ENCODE measurements around the gene TMEM101. TPM values are rescaled to one million over a fixed set of nuclear protein-coding genes. Genes with fewer than 3 reads are reported as not detected.
"Not testable (repeated sequence)": the region's sequence is repeated elsewhere in the genome, so short reads cannot be mapped to it uniquely, and the experiment has no call there.

Gene TMEM101
- total RNA-seq, 1 donor from 2014 or later: 20.7 TPM

DNA sequence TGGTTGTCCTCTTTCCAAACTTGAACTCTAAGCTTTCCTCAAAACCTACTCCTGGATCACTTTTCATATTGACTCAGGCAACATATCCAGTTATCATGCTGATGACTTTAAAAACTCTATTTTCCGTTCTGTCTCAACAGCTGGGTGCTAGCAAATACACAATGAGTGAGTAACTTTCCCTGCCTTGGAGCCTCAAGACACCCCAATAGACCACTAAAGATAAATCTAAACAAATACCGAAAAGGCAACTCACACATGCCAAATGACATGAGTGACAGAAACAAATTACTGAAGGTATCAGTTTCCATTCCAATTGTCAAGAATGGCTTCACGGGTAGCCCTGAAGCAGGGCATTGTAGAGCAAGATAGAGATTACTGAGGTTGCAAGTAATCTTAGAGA is 15.7 kb upstream of the TMEM101 start:
- DNase-seq (no peak), ATAC-seq (no peak)
- intact Hi-C loops (cut with micrococcal nuclease): no loop called here

DNA sequence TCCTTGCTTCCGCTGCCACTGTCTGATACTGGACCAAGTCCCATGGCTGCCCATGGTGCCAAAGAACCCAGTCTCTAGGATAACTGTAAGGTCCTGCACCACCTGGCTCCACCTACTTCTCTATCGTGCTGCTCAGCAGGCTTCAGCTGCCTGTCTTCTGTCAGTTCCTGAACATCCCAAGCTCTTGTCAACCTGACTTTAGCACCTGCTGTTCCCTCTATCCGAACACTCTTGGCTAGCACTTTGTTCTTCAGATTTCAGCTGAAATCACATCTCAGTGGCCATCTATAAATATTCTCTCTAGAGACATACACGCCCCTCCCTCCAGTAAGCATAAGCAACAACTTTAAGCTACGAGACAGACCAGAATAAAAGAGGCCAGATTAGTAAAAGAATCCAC is 15.0 kb upstream of the TMEM101 start:
- DNase-seq: no peak
- intact Hi-C loops (cut with micrococcal nuclease): no loop called here
- ATAC-seq: no peak

DNA sequence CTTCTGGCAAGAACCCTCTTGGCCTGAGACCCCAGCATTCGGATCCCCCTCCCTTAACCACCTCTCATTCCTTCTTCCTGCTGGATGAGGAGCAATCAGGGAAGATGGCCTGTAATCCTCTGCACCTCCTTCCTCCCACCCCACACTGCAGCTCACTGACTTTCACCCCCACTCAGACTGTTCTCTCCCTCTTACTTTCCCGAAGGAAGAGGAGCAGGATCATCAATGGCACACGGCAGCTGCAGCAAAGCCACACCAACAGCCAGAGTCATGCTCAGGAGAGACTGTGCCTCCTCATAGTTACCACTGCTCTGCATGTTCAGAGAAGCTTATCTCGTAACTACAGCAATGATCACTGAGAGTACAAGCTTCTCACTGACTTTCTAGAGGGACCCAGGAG is 10.1 kb upstream of the TMEM101 start:
- intact Hi-C loops (cut with micrococcal nuclease): no loop called here
- DNase-seq (no peak), ATAC-seq (no peak)

DNA sequence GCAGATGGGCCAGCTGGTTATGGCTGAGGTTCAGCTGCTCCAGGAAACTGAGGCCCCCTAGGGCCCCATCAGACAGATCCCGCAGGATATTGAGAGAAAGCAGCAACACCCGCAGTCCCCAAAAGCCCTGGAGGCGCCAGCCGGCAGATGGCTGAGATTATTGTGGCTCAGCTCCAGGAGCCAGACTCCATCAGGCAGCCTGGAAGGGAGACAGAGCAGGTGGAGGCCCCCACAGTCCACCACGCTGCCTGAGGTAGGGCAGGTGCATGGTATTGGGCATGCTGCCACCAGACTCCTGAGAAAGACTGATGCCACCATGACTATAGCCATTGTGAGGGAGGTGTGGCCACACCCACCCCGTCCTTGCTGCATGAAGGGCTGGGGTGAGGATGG is 9.5 kb upstream of the TMEM101 start:
- DNase-seq: no peak
- intact Hi-C loops (cut with micrococcal nuclease): no loop called here
- peak; percentile 20 for ATAC-seq

DNA sequence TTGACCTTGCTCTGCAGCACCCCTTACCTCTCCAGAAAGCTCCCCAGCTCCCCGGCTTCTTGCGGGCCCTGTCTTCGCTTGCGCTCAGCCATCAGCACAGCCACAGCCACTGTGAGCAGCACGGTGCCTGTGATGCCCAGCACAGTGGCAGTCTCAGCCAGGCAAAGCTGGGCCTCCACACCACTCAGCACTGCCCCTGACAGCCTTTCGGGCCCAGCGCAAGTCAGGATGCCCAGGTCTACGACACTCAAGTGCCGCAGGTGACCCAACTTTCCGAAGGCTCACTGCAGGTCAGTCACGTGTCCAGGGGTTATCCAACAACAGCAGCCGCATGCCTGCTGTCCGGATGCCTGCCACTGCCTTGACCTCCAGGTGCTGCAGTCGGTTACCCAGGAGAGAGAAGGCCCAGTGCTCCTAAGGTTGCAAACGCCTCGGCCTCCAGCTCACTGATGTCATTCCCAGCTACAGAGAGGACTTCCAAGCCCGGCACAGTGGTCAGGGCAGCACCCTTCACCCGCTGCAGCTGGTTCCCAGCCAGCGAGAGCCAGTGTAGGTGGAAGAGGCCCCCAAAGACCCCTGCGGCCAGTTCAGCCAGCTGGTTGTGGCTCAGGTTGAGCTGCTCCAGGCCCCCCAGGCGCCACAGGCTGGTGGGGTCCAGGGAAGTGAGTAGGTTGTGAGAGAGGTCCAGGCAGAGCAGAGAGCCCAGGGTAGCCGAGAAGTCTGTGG is 8.9 kb upstream of the TMEM101 start:
- DNase-seq (no peak), ATAC-seq (peak; percentile 20)
- intact Hi-C loops (cut with micrococcal nuclease): no loop called here

DNA sequence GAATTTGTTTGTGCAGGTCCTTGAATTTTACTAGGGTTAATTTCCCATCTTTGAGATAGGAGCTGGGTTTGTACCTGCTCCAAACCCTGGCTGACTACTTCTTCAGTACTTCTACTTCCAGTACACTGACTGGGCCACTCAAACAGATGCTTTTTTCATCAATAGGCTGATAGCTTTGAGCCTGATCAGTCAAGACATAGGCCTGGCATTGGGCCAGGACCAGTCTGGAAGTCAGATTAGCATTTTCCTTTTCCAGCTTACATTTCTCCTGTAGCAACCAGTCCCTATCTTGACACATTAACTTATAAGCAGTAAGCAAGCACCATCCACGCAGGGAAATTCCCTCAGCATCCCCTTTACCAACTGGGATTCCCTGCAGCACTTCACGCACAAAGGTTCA is 7.5 kb upstream of the TMEM101 start:
- DNase-seq: no peak
- intact Hi-C loops (cut with micrococcal nuclease): no loop called here
- no peak for ATAC-seq

DNA sequence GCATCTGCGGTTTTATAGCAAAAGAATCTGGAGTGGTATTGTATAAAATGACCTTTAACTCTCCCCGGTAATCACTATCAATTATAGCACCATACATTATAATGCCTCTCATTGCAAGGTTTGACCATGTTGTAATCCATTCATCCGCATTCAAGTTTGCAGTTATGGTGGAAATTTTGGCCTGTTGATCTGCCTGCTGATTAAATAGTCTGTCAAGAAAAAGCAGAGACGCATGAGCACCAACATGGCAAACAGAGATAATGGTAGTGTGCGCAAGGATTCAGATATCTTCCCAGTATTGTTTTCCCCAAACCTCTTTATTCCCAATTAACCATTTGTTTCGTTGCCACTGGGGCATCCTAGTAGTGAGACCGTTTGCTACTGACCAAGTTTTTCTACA is 6.5 kb upstream of the TMEM101 start:
- ATAC-seq; DNase-seq; intact Hi-C loops (cut with micrococcal nuclease): not testable (repeated sequence)

DNA sequence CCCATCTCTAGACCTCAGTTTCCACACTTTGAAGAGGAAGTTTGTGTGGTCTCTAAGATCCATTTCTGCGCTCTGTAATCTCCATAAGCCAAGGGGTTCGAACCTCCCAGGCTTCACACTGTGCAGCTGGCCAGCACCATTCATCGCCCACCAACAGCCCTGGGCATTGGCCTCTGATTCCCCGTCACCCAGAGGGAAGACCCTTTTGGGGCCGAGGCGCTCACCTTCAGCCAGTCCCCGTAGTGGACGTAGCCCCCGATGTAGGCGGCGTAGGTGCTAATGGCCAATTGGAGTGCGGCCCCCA is 678 bp downstream of the TMEM101 start:
- intact Hi-C loops (cut with micrococcal nuclease): no loop called here
- DNase-seq (no peak), ATAC-seq (peak; percentile 6)

DNA sequence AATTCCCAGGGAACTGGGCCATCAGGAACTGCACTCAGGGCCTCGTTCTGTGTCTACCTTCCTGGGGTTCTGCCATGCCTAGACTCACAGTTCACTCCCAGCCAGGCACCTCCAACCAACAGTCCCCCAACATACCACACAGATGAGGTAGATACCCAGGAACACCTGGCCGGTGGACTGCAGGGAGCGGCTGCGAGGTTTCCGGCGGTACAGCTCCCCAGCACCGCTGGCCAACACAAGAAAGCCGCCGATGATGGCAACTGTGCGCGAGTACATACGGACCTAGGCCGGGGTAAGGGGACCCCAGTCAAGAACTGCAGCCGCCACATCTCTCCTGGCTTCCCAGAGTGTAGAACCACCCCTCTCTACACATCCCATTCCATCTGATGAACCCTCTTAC is 1.9 kb downstream of the TMEM101 start:
- ATAC-seq (no peak), DNase-seq (no peak)
- intact Hi-C loops (cut with micrococcal nuclease): no loop called here

DNA sequence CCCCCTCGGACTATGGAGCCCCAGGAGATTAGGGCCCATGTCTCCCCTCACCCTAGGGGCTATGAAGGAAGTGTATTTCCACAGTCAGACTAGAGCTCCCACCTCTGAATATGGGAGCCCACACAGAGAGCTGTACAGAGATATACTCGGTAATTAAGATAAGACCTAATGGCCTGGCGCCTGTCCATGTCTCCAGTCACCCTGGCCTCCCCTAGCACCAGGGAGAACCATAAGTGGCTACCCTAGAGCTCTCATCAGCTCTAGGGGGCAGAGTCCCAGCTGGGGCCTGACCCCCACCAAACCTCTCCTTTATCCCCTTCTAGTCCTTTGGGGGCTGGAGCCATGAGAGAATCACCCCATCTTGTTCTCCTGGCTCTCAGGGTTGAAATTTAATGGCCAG is 2.4 kb downstream of the TMEM101 start:
- DNase-seq: peak; percentile 50
- intact Hi-C loops (cut with micrococcal nuclease): no loop called here
- peak; percentile 38 for ATAC-seq

DNA sequence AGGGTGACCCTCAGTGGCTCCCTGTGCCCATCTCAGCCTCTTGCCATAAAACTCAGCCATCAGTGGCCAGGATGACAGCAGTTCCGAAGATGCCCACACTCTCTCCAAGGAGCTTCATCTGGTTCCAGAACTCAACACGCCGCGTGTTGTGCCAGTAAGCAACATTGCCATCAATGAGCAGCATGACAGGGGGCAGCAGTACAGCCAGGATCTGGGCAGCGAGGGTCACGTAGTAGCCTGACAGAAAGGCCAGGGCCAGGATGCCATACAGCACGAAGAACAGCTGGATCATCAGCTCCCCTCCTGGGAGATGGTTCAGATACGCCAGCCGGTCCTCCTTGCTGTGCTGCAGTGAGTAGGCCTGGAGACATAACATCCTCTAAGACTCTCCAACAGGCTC is 2.9 kb downstream of the TMEM101 start:
- DNase-seq (no peak), ATAC-seq (no peak)
- intact Hi-C loops (cut with micrococcal nuclease): no loop called here

DNA sequence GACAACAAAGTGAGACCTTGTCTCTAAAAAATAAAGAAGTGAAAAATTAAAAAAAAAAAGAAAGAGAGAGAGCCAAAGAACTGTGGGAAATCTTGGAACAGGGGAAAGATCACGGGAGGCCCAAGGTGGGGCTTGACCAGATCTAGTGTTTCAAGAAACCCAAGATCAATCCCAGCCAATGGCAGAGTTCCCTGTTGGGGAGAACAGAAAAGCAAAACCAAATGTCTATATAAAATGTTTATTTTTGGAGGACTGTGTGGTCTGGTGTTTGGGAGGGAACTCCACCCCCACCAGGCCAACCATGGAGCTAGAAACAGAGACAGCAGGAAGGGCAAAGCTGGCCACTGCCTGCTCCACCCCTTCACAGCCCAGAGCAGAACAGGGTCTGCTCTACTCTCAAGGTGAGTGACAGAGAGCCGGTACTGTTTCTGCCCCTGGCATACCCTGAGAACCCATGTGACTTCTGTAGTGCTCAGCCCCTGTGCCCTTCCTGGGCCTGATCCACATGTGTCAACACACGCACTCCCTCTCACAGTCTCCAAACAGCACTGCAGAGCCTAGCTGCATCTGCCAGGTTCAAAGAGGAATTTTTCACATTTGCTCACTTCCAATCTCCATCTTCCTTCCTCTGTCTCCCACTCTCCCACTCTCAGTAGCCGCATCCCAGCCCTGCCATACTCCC is 3.7 kb downstream of the TMEM101 start:
- peak; percentile 43 for ATAC-seq
- peak; percentile 47 for DNase-seq

DNA sequence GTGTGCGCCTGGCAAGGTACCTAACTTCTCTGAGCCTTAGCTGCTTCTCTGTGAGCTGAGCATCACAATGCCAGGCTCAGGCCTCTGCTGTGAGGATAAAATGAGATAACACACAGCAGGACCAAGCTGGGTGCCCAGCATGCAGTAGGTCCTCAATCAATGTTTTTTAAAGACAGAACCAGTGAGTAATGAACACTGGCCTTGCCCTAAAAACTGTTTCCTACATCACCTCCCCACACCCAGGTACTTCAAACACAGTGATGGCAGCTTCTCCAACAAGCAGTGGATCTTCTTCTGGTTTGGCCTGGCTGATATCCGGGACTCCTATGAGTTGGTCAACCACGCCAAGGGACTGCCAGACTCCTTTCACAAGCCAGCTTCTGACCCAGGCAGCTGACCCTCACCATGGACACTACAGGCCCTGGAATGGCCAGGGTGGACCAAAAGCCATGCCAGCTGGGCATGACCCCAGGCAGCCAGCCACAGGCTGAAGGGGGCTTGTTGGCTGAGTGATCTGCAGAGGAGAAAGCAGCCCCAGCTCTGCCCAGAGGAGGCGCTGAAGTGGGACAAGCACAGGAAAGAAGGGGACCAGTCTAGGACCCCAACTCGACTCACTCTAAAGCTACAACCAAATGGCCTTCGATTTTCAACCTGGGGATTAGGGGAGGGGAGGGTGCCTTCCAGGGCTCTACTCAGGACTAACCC is 6.4 kb downstream of the TMEM101 start:
- ATAC-seq (no peak), DNase-seq (no peak)
- intact Hi-C loops (cut with micrococcal nuclease): no loop called here

More for the DNA sequence above, 3.7 kb downstream of the TMEM101 start:
- intact Hi-C loops (cut with micrococcal nuclease): no loop called here

DNA sequence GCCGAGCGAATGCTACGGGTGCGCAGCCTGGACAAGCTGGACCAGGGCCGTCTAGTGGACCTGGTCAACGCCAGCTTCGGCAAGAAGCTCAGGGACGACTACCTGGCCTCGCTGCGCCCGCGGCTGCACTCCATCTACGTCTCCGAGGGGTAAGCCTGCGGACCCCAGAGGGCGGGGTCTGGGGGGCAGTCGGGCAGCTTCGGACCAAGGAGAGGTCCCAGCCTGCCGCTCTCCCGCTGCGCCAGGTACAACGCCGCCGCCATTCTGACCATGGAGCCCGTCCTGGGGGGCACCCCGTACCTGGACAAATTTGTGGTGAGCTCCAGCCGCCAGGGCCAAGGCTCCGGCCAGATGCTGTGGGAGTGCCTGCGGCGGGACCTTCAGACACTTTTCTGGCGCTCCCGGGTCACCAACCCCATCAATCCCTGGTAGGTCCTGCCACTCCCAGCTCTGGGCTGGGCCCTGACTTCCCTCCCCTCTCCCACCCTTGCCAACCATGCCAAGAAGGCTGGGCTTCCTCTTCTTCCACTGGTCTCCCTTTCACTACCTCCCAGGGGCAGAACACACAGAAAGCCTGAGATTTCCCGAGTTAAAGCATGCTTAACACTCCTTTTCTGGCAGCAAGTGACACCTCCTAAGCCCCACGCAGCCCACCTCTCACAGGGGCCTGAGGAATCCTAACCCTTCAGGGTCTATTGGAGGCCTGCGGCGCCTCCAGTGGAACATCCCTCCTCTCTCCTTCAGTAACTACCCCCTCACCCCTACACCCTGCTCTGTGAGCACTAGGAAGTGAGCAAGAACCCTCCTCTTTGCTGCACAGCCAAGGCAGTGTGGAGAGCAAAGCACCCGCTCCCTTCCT is 7.2 kb downstream of the TMEM101 start:
- DNase-seq (no peak), ATAC-seq (peak; percentile 11)
- intact Hi-C loops (cut with micrococcal nuclease): no loop called here

DNA sequence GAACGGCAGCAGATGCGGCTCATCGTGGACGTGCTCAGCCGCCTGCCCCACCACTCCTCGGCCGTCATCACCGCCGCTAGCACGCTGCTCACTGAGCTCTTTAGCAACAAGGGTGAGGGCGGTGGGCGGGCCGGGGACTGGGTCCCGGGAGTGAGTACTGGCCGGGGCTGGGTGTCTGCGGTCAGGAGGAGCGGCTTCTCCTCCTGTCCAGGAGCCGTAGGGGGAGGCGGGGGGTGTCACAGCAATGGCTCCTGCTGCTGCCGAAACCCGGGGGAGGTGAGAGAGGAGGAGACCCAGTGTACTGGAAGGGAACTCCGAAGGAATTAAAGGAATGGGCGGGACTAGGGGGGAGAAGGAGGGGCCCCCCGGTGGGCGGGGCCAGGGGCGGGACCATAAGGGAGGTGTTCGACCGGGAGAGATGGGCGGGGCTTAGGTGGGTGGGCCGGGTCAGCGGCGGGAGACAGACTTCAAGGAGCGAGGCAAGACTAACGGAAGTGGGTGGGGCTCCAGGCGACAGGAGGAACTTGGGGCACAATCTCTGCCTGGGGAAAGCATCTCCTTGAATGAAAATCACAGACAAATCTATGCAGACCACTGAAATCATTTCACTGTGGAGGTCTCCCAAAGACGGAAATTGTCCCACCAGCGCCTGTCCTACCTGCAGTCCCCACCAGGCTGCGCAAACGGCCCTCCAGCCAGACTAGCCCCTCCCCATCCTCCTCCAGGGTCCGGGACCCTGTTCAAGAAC is 8.0 kb downstream of the TMEM101 start:
- DNase-seq: peak; percentile 97
- intact Hi-C loops (cut with micrococcal nuclease): no loop called here
- peak; percentile 92 for ATAC-seq

DNA sequence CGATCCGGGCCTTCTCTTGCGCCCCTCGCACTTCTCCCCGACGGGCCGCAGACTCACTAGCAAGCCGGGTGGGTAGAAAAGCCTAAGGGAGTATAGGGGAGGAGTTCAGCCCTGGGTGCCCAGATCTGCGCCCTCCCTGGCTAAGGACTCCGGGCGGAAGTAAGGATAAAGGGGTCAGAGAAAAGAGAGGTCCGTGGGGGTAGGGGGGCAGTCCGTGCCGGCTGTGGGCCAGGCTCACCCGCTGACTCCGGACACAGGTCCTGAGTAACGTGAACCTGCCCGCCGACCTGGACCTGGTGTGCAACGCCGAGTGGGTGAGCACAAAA is 8.5 kb downstream of the TMEM101 start:
- intact Hi-C loops (cut with micrococcal nuclease): no loop called here
- ATAC-seq: no peak

DNA sequence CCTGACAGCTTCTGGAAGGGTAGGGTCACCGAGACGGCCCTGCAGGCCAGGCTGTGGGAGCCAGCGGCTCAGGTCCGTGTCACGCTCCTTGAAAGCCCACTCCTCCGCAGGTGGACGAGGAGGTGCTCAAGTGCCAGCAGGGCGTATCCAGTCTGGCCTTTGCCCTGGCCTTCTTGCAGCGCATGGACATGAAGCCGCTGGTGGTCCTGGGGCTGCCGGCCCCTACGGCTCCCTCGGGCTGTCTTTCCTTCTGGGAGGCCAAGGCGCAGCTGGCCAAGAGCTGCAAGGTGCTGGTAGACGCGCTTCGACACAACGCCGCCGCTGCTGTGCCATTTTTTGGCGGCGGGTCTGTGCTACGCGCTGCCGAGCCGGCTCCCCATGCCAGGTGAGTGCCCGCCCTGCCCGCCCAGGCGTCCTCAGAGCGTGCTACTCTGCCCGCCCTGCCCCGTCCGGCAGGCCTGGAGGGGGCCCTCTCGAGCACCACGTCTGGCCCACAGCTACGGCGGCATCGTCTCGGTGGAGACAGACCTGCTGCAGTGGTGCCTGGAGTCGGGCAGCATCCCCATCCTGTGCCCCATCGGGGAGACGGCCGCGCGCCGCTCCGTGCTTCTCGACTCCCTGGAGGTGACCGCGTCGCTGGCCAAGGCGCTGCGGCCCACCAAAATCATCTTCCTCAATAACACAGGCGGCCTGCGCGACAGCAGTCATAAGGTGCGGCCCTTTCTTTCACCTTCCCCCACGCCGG is 9.1 kb downstream of the TMEM101 start:
- DNase-seq (peak; percentile 56), ATAC-seq (peak; percentile 37)
- intact Hi-C loops (cut with micrococcal nuclease): no loop called here

More for the DNA sequence above, 8.5 kb downstream of the TMEM101 start:
- no peak for DNase-seq

DNA sequence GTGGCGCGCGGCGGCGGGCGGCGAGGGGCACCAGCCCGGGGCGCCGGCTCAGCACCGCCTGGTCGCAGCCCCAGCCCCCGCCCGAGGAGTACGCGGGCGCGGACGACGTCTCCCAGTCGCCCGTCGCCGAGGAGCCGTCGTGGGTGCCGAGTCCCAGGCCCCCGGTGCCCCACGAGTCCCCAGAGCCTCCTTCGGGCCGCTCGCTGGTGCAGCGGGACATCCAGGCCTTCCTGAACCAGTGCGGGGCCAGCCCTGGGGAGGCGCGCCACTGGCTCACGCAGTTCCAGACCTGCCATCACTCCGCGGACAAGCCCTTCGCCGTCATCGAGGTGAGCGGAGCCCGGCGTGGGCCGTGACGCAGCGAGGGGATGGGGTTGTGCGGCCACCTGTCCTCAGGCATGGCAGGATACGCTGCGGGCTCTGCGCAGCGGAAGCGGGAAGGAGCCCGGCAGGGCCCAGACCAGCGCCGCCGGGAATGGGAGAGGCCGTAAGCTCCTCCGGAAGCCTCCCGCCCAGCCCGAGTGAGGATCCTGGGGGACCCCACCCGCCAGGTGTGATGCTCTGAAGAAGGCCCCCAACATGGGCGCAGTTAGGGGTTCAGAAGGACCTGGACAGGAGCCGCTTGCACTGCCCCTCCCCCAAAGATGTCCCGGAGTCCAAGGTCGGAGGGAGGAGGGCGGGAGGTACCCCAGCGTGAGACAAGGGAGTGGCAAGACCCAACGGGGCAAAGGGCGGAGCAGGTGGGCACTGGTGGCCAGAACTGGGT is 9.8 kb downstream of the TMEM101 start:
- no peak for ATAC-seq
- DNase-seq: no peak
- intact Hi-C loops (cut with micrococcal nuclease): no loop called here
